ENCODE measurements around the gene KCTD15. TPM values are rescaled to one million over a fixed set of nuclear protein-coding genes. Genes with fewer than 3 reads are reported as not detected.

The KCTD15 gene
- total RNA-seq, 1 donor from 2014 or later: 53.2 TPM

DNA sequence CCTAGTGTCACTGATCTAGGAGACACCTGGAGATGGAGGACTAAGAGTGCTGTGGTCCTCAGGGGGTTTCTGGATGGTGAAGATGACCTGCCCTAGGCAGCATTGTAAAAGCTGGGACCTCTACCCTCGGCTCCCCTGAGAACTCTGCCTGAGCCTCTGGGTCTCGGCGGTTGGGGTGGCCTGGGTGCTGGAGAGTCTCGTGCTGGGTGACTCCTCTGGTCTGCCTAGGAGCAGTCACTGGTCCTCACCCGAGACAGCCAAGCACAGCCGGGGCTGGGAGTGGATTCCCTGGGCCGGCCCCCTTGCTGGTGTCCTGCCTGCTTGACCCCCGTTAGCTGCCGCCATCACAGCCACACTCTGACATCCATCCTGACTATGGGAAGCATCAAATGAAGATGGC, 6.7 kb downstream of the KCTD15 start:
- Mint-ChIP-seq H3K4me3 (no peak overlapping the region), H3K27ac (no peak overlapping the region), H3K4me1 (ENCODE audit: unreplicated experiment) (peaks cover 15% of the 10 kb centered on the region), H3K27me3 (peaks cover 4% of the 10 kb centered on the region), H3K36me3 (peaks cover 10% of the 10 kb centered on the region), H3K9me3 (no peaks in the 10 kb centered on the region)
- DNase-seq (ENCODE audit: extremely low spot score, unreplicated experiment): no peak
- TF ChIP-seq, protein P1, sequence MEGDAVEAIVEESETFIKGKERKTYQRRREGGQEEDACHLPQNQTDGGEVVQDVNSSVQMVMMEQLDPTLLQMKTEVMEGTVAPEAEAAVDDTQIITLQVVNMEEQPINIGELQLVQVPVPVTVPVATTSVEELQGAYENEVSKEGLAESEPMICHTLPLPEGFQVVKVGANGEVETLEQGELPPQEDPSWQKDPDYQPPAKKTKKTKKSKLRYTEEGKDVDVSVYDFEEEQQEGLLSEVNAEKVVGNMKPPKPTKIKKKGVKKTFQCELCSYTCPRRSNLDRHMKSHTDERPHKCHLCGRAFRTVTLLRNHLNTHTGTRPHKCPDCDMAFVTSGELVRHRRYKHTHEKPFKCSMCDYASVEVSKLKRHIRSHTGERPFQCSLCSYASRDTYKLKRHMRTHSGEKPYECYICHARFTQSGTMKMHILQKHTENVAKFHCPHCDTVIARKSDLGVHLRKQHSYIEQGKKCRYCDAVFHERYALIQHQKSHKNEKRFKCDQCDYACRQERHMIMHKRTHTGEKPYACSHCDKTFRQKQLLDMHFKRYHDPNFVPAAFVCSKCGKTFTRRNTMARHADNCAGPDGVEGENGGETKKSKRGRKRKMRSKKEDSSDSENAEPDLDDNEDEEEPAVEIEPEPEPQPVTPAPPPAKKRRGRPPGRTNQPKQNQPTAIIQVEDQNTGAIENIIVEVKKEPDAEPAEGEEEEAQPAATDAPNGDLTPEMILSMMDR (conservative IDR thresholded peaks at IDR 0.05): no peak

DNA sequence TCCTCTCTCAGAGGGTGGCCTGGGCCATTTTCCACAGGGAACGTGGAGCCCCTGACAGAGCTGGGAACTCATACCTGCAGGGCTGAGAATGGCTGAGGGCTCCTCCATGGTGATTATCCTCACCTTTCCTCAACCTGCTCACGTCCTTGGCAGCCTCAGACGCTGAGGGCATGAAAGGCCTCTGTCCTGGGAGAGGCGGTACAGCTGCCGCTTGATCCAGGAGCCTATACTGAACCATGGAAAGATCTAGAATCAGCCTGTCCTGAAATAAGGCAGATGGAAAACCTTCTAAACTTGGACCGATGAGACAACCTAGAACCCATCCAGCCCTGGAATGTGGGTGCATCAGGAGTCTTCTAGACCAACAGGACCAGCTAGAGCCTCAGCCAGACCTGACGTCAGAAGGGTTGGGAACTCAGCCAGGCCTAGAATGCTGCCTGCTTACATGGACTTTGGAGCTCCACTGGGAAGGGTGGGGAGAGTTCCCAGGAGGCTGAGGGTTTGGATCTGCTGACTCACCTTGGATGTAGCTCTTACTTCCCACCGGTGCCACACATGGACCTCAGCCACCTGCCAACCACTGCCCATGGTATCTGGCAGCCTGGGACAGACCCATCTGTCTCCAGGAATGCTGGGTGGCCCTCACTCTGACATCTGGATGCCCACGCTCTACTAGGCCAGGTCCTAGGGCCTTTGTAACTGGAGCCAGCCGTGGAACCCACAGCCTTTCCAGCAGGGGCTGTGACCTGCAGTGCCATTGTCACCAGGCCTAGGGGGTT, 7.5 kb downstream of the KCTD15 start:
- Mint-ChIP-seq H3K36me3 (peaks cover 12% of the 10 kb centered on the region), H3K27ac (no peak overlapping the region), H3K9me3 (no peaks in the 10 kb centered on the region), H3K27me3 (no peaks in the 10 kb centered on the region), H3K4me3 (no peak overlapping the region), H3K4me1 (ENCODE audit: unreplicated experiment) (peaks cover 9% of the 10 kb centered on the region)
- DNase-seq (ENCODE audit: extremely low spot score, unreplicated experiment): no peak
- TF ChIP-seq, protein P1 (conservative IDR thresholded peaks at IDR 0.05): no peak

DNA sequence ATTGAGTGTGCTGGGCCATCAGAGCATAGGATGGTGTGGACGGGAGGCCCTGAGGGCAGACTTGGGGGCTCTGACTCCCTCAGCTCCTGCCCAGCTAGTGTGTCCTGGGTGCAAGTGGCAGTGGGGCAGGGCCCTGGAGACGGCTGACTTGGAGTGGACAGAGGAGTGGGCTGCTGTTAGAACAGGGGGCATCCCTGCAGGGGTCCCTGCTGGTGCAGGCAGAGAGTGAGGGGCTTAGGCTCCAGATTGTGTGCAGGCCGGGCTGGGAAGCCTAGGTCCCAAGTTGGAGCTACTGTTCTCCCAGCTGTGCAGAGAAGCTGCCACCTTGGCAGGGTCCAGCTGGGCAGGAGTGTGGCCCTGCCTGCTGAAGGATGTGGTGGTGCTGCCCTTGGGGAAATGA, 8.6 kb downstream of the KCTD15 start:
- no peaks in the 10 kb centered on the region for H3K4me1 Mint-ChIP-seq (ENCODE audit: unreplicated experiment)
- H3K9me3 Mint-ChIP-seq: no peaks in the 10 kb centered on the region
- no peaks in the 10 kb centered on the region for H3K27me3 Mint-ChIP-seq
- no peak overlapping the region for H3K27ac Mint-ChIP-seq
- no peak for DNase-seq (ENCODE audit: extremely low spot score, unreplicated experiment)
- H3K36me3 Mint-ChIP-seq: peaks cover 12% of the 10 kb centered on the region
- TF ChIP-seq, protein P1 (conservative IDR thresholded peaks at IDR 0.05): no peak
- H3K4me3 Mint-ChIP-seq: no peak overlapping the region

DNA sequence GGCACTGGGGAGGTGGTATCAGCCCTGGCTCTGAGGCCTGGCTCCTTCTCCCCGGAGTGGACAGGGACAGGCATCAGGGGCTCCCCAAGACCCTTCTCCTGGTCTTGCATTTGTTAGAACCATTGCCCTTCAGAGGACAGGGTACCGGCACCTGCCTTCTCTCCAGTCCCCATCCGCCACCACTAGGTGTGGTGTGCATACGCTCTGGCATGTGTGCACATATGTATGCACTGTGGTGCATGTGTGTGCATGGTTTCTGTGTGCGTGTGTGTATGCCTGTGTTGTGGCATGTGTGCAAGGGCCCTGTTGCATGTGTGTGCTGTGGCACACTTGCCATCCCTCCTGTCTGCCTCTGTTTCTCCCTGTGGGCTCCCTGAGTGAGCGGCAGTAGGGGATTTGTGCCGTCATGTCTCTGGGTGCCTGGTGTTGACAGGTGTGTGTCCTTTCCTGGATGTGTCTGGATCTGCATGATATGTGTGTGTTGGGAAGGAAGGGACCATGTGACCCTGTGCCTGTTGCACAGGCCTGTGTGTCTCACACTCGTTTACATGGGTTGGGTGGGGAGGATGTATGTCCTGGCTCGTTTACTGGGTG, 9.3 kb downstream of the KCTD15 start:
- TF ChIP-seq, protein P1 (conservative IDR thresholded peaks at IDR 0.05): no peak
- Mint-ChIP-seq H3K27me3 (no peaks in the 10 kb centered on the region), H3K4me3 (no peak overlapping the region), H3K27ac (no peak overlapping the region), H3K9me3 (no peaks in the 10 kb centered on the region), H3K4me1 (ENCODE audit: unreplicated experiment) (no peaks in the 10 kb centered on the region), H3K36me3 (peaks cover 12% of the 10 kb centered on the region)
- DNase-seq (ENCODE audit: extremely low spot score, unreplicated experiment): no peak

DNA sequence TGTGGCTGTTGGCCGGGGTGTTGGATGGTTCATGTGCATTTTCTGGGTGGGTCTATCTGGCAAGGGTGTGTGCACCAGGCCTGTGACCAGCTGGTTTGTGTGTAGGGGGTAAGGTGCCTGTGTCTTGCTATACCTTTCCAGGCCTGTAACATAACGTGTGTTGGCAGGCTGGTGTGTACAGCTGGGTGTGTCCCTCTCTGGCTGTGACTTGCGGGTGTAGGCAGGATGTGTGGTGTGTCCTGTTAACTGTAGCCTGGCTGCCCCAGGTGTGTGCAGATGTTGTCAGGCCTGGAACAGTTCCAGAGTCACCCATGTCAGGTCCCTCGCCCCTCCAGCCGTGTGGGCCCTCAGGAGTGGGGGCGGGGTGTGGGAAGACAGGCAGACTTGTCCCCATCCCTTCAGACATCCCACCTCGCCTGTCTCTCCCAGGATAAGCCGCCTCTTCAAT, 9.8 kb downstream of the KCTD15 start:
- Mint-ChIP-seq H3K4me1 (ENCODE audit: unreplicated experiment) (no peaks in the 10 kb centered on the region), H3K27ac (no peak overlapping the region), H3K9me3 (no peaks in the 10 kb centered on the region), H3K27me3 (no peaks in the 10 kb centered on the region), H3K36me3 (peaks cover 12% of the 10 kb centered on the region), H3K4me3 (no peak overlapping the region)
- DNase-seq (ENCODE audit: extremely low spot score, unreplicated experiment): no peak
- TF ChIP-seq, protein P1 (conservative IDR thresholded peaks at IDR 0.05): no peak

All from type B pancreatic cell (in vitro differentiated cells).